Loucy (cell line): ENCODE results near the gene FKBP3.

Experiments
- H2AFZ ChIP-seq: fragments of 200-600 bp; sonication (generic); 2 replicates; pipeline ENCODE4 v1.6.0; 2016; ENCODE audit warnings: antibody characterized with exemption, mild to moderate bottlenecking, low read length, moderate library complexity
- H3F3A ChIP-seq: fragments of 200-600 bp; 2 replicates; pipeline ENCODE4 v1.6.0; 2016; ENCODE audit warnings: antibody characterized with exemption, low read depth, mild to moderate bottlenecking
- H3K27me3 ChIP-seq: fragments of 200-600 bp; sonication (generic); 2 replicates; pipeline ENCODE4 v1.6.1; 2014; ENCODE audit warnings: low read length, mild to moderate bottlenecking; ENCODE audit not compliant: insufficient read depth, poor library complexity, severe bottlenecking
- H3K36me3 ChIP-seq: fragments of 200-600 bp; sonication (generic); 2 replicates; pipeline ENCODE4 v1.6.1; 2016; ENCODE audit warnings: low read length; ENCODE audit not compliant: insufficient read depth
- H3K4me1 ChIP-seq: fragments of 200-600 bp; sonication (generic); 2 replicates; pipeline ENCODE4 v1.5.1; 2014; ENCODE audit warnings: low read length, mild to moderate bottlenecking; ENCODE audit not compliant: insufficient read depth, poor library complexity, severe bottlenecking
- H3K4me2 ChIP-seq: fragments of 200-600 bp; sonication (generic); 2 replicates; pipeline ENCODE4 v1.6.0; 2014; ENCODE audit warnings: antibody characterized with exemption, low read length, low read depth, mild to moderate bottlenecking; ENCODE audit not compliant: poor library complexity, severe bottlenecking
- H3K4me3 ChIP-seq: fragments of 200-600 bp; sonication (generic); 2 replicates; pipeline ENCODE4 v1.5.1; 2014; ENCODE audit warnings: low read length, mild to moderate bottlenecking, mixed read lengths; ENCODE audit not compliant: poor library complexity, severe bottlenecking
- H3K79me2 ChIP-seq: fragments of 200-600 bp; sonication (generic); 2 replicates; pipeline ENCODE4 v1.6.1; 2014; ENCODE audit warnings: low read length; ENCODE audit not compliant: insufficient read depth
- H3K9ac ChIP-seq: fragments of 200-600 bp; sonication (generic); 2 replicates; pipeline ENCODE4 v1.6.0; 2014; ENCODE audit warnings: mild to moderate bottlenecking, low read depth, low read length, moderate library complexity; ENCODE audit not compliant: poor library complexity, severe bottlenecking
- H3K9me2 ChIP-seq: fragments of 200-600 bp; sonication (generic); replicated peaks from 2 replicates; pipeline ENCODE4 v1.6.1; 2016; ENCODE audit warnings: low read depth, low read length, mixed read lengths
- H3K9me3 ChIP-seq: fragments of 200-600 bp; sonication (generic); 2 replicates; pipeline ENCODE4 v1.6.1; 2014; ENCODE audit warnings: mild to moderate bottlenecking, antibody characterized with exemption, low read length, low read depth; ENCODE audit not compliant: insufficient read depth
- H4K20me1 ChIP-seq: fragments of 200-600 bp; sonication (generic); 2 replicates; pipeline ENCODE4 v1.6.0; 2014; ENCODE audit warnings: antibody characterized with exemption, low read length, mild to moderate bottlenecking; ENCODE audit not compliant: insufficient read depth, poor library complexity, severe bottlenecking
- EZH2phosphoT487 ChIP-seq: fragments of 200-600 bp; IDR thresholded peaks from 2 replicates; pipeline ENCODE4 v1.6.1; 2018; ENCODE audit warnings: antibody characterized with exemption, mild to moderate bottlenecking, moderate library complexity, borderline replicate concordance
- TF ChIP-seq, protein P1 (sequence below): fragments of 200-600 bp; sonication (generic); conservative IDR thresholded peaks from 2 replicates; pipeline ENCODE4 v1.5.1; 2014; ENCODE audit warnings: mild to moderate bottlenecking, antibody characterized with exemption, low read length

The FKBP3 gene

GRCh38 chr14:45091710-45092109, 42.6 kb downstream of the FKBP3 start:
- Histone ChIP-seq H3K79me2 (peaks cover 83% of the 10 kb centered on the region), H3K9ac (no peak overlapping the region), H3K4me3 (no peak overlapping the region), H3K27me3 (no peaks in the 10 kb centered on the region), H3F3A (no peaks in the 10 kb centered on the region), H3K36me3 (peaks cover 18% of the 10 kb centered on the region), H3K4me2 (peak overlapping the region; percentile 100), H3K9me3 (no peaks in the 10 kb centered on the region), H2AFZ (no peak overlapping the region), H3K4me1 (peaks cover 44% of the 10 kb centered on the region), H3K9me2 (no peaks in the 10 kb centered on the region), H4K20me1 (peaks cover 55% of the 10 kb centered on the region)
- TF ChIP-seq EZH2phosphoT487 = no peak
- TF ChIP-seq, protein P1, sequence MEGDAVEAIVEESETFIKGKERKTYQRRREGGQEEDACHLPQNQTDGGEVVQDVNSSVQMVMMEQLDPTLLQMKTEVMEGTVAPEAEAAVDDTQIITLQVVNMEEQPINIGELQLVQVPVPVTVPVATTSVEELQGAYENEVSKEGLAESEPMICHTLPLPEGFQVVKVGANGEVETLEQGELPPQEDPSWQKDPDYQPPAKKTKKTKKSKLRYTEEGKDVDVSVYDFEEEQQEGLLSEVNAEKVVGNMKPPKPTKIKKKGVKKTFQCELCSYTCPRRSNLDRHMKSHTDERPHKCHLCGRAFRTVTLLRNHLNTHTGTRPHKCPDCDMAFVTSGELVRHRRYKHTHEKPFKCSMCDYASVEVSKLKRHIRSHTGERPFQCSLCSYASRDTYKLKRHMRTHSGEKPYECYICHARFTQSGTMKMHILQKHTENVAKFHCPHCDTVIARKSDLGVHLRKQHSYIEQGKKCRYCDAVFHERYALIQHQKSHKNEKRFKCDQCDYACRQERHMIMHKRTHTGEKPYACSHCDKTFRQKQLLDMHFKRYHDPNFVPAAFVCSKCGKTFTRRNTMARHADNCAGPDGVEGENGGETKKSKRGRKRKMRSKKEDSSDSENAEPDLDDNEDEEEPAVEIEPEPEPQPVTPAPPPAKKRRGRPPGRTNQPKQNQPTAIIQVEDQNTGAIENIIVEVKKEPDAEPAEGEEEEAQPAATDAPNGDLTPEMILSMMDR = no peak

DNA sequence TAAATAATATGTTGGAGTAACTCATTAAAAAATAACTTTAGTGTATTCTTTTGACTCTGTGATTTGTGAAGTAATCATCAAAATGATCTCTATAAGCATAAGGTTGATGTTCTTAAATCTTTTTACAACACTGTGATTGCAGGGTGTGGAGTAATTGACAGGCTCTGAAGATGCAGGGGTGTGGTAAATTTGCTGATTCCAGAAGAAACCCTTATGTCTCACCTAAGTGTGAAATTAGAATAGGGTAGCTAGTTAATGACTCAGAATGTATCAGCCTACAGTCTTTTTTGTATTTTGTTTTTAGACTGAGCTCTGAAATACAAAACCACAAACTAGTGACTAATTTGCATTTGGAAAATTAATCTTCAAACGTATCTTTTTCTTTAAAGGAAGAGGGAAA, 44.5 kb downstream of the FKBP3 start:
- Histone ChIP-seq H3K79me2 (peaks cover 95% of the 10 kb centered on the region), H3K4me3 (peak overlapping the region; percentile 42), H3F3A (no peaks in the 10 kb centered on the region), H4K20me1 (peaks cover 74% of the 10 kb centered on the region), H2AFZ (no peak overlapping the region), H3K4me1 (peaks cover 63% of the 10 kb centered on the region), H3K9ac (no peak overlapping the region), H3K27me3 (no peaks in the 10 kb centered on the region), H3K9me2 (no peaks in the 10 kb centered on the region), H3K36me3 (0 out of 2 replicates have a peak, but pooled peaks cover 2% of the 10 kb centered on the region), H3K9me3 (no peaks in the 10 kb centered on the region), H3K4me2 (peak overlapping the region; percentile 100)
- TF ChIP-seq, protein P1 = no peak
- TF ChIP-seq EZH2phosphoT487 = no peak

DNA sequence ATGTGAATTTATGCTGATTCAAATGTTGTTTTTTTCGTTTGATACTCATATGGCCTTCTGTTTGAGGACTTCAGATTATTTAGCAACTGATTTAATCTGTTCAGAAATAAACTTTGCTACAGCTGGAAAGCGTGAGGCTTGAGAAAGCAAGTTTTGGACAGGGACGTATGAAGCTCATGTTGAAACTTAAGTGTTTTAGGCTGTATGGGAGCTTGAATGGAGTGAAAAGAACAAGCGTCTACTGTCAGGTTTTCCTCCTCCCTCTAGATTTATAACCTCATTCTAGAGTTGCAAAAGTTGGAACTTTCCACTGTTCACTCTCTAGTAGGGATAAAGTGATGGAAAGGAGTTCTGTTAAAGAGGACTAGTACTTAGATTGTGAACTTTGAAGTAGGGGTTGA, 49.3 kb downstream of the FKBP3 start:
- Histone ChIP-seq H3K4me3 (peak overlapping the region; percentile 100), H2AFZ (no peak overlapping the region), H3K79me2 (peaks cover 60% of the 10 kb centered on the region), H3K9ac (peak overlapping the region; percentile 97), H3K9me2 (no peaks in the 10 kb centered on the region), H3K4me2 (peak overlapping the region; percentile 100), H3K36me3 (0 out of 2 replicates have a peak, but pooled peaks cover 2% of the 10 kb centered on the region), H4K20me1 (peaks cover 55% of the 10 kb centered on the region), H3K27me3 (no peaks in the 10 kb centered on the region), H3K4me1 (peaks cover 59% of the 10 kb centered on the region), H3F3A (no peaks in the 10 kb centered on the region), H3K9me3 (no peaks in the 10 kb centered on the region)
- no peak for TF ChIP-seq EZH2phosphoT487
- TF ChIP-seq, protein P1 = no peak
